Ovary (tissue), 3 donors: ENCODE measurements around the gene TMEM272.

Source experiments
- EP300 ChIP-seq: sonication (generic); formaldehyde crosslinking; IDR thresholded peaks from one replicate; pipeline ENCODE4 v1.6.1; 2017; ENCODE audit warnings: antibody characterized with exemption
- POLR2A ChIP-seq: fragments of 450-650 bp; IDR thresholded peaks from one replicate; pipeline ENCODE4 v1.6.1; 2017; ENCODE audit warnings: antibody characterized with exemption, mild to moderate bottlenecking, moderate library complexity
- TF ChIP-seq, protein P1 (sequence below), 3 donors: fragments of 450-650 bp in 2 of 3; fragments of 200-600 bp in 1 of 3; IDR thresholded peaks; one replicate each; pipeline versions ENCODE4 v1.5.1 to v1.8.0; 2016 to 2022; ENCODE audit warnings: antibody characterized with exemption in 3 of 3, mild to moderate bottlenecking in 1 of 3
- donor health status: DM: no; HTN: no; CAD: no.

DNA sequence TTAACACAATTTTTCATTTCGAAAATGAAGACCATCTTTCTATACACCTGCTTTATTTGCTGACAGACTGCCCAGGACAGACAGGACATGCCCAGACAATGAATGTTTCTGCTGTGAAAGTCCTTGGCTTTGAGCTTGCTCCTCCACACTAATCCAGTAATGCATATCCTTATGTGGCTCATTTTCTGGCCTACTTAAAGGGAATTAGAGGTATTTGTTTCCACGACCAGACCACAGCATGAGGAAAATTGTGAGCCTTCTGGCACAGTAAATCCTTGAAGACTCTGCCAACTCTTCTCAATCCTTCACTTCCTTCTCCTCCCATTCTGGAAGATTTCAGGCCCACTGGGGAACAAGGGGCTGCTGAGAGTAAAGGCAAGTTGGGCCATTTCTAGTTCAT is 42.5 kb upstream of the TMEM272 start:
- TF ChIP-seq, protein P1, sequence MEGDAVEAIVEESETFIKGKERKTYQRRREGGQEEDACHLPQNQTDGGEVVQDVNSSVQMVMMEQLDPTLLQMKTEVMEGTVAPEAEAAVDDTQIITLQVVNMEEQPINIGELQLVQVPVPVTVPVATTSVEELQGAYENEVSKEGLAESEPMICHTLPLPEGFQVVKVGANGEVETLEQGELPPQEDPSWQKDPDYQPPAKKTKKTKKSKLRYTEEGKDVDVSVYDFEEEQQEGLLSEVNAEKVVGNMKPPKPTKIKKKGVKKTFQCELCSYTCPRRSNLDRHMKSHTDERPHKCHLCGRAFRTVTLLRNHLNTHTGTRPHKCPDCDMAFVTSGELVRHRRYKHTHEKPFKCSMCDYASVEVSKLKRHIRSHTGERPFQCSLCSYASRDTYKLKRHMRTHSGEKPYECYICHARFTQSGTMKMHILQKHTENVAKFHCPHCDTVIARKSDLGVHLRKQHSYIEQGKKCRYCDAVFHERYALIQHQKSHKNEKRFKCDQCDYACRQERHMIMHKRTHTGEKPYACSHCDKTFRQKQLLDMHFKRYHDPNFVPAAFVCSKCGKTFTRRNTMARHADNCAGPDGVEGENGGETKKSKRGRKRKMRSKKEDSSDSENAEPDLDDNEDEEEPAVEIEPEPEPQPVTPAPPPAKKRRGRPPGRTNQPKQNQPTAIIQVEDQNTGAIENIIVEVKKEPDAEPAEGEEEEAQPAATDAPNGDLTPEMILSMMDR (IDR thresholded peaks at IDR 0.05), result no peak
- TF ChIP-seq POLR2A (no peak), EP300 (no peak)
